Panc1 (cell line): ENCODE measurements around the gene PCNX2. TPM values are rescaled to one million over a fixed set of nuclear protein-coding genes. Genes with fewer than 3 reads are reported as not detected.

Experiments used
- ATAC-seq: fragments of 200-7000 bp; cut with Tn5 transposase; 2 replicates; pipeline ENCODE4 v1.9.1; 2020; ENCODE audit warnings: mild to moderate bottlenecking, moderate library complexity
- BruUV-seq: library from RNA; stranded (reverse); fragments of 400-500 nt; replicated peaks from 2 replicates; lab custom pipeline; 2021; lab: Mats Ljungman, UMichigan
- CTCF ChIA-PET: fragments of 300-600 bp; sonication (Branson Sonifier 250); formaldehyde crosslinking; loops from one replicate; lab custom pipeline; 2022; ENCODE audit warnings: antibody characterized with exemption; lab: Charles Lee
- POLR2A ChIA-PET: fragments of 300-600 bp; sonication (Branson Sonifier 250); formaldehyde crosslinking; loops from one replicate; lab custom pipeline; 2022; ENCODE audit warnings: antibody characterized with exemption; lab: Charles Lee
- DNase-seq: peaks from one replicate; pipeline ENCODE4 v3.0.0-alpha.2; 2010; ENCODE audit warnings: low read depth, low spot score
- H3K27ac ChIP-seq: 2 replicates; pipeline ENCODE4 v1.5.1; 2011; ENCODE audit warnings: mild to moderate bottlenecking, low read length, inconsistent platforms
- H3K27me3 ChIP-seq: fragments of 200-500 bp; sonication (Bioruptor generic); 2 replicates; pipeline ENCODE4 v1.6.0; 2014; ENCODE audit warnings: low read length, inconsistent platforms; ENCODE audit not compliant: control insufficient read depth, insufficient read depth
- H3K36me3 ChIP-seq: fragments of 200-500 bp; sonication (Bioruptor generic); 2 replicates; pipeline ENCODE4 v1.5.1; 2014; ENCODE audit warnings: inconsistent platforms, mild to moderate bottlenecking, low read length, moderate library complexity; ENCODE audit not compliant: control insufficient read depth, insufficient read depth
- H3K4me1 ChIP-seq: 2 replicates; pipeline ENCODE4 v1.5.1; 2011; ENCODE audit warnings: inconsistent platforms, mild to moderate bottlenecking, low read length, moderate library complexity; ENCODE audit not compliant: control insufficient read depth, insufficient read depth
- H3K4me3 ChIP-seq, 2 experiments: 2 replicates each; pipeline ENCODE4 v1.5.1; 2011 to 2012; ENCODE audit warnings: low read depth in 2 of 2, low read length in 2 of 2, mild to moderate bottlenecking in 2 of 2, inconsistent platforms in 1 of 2, moderate library complexity in 1 of 2
- H3K9me3 ChIP-seq: fragments of 200-500 bp; sonication (Bioruptor generic); 2 replicates; pipeline ENCODE4 v1.5.1; 2014; ENCODE audit warnings: low read depth, mild to moderate bottlenecking, inconsistent platforms, low read length, moderate library complexity; ENCODE audit not compliant: control insufficient read depth, insufficient read depth
- POLR2AphosphoS5 ChIP-seq: IDR thresholded peaks from 2 replicates; pipeline ENCODE4 v1.6.1; 2012; ENCODE audit warnings: mild to moderate bottlenecking, low read depth, low read length, moderate library complexity
- SIN3A ChIP-seq: IDR thresholded peaks from 2 replicates; pipeline ENCODE4 v1.6.1; 2012; ENCODE audit warnings: low read depth, mild to moderate bottlenecking, low read length, moderate library complexity, borderline replicate concordance; ENCODE audit not compliant: insufficient read depth
- TCF7L2 ChIP-seq: IDR thresholded peaks from 2 replicates; pipeline ENCODE4 v1.6.1; 2011; ENCODE audit warnings: mild to moderate bottlenecking, low read depth, low read length, inconsistent platforms
- in situ Hi-C: cut with HindIII; loops from 2 replicates; pipeline ENCODE4 v1.10.0; 2016; ENCODE audit warnings: low sequenced_read_pairs, low pct_unique_long_range_greater_than_20kb
- intact Hi-C: fragments of 100-400 bp; cut with micrococcal nuclease; formaldehyde crosslinking; loops from one replicate; pipeline ENCODE4 v1.10.0; 2022; ENCODE audit not compliant: unreplicated experiment
- total RNA-seq: library from RNA; stranded (reverse); gene quantifications from one replicate; pipeline ENCODE4 v1.2.1, GENCODE V29; 2021; ENCODE audit not compliant: unreplicated experiment
- TF ChIP-seq, protein P1 (sequence below): fragments of 450-650 bp; IDR thresholded peaks from 2 replicates; pipeline ENCODE4 v1.5.1; 2017; ENCODE audit warnings: mild to moderate bottlenecking
- TF ChIP-seq, protein P2 (sequence below), 2 experiments: IDR thresholded peaks; 2 replicates each; pipeline ENCODE4 v1.6.1; 2011 to 2012; ENCODE audit warnings: low read depth in 2 of 2, control low read depth in 1 of 2, low read length in 1 of 2, mild to moderate bottlenecking in 1 of 2, moderate library complexity in 1 of 2; ENCODE audit not compliant: insufficient read depth in 1 of 2

The PCNX2 gene
- total RNA-seq, 1 experiment from 2014 or later, result 2.6 TPM

DNA sequence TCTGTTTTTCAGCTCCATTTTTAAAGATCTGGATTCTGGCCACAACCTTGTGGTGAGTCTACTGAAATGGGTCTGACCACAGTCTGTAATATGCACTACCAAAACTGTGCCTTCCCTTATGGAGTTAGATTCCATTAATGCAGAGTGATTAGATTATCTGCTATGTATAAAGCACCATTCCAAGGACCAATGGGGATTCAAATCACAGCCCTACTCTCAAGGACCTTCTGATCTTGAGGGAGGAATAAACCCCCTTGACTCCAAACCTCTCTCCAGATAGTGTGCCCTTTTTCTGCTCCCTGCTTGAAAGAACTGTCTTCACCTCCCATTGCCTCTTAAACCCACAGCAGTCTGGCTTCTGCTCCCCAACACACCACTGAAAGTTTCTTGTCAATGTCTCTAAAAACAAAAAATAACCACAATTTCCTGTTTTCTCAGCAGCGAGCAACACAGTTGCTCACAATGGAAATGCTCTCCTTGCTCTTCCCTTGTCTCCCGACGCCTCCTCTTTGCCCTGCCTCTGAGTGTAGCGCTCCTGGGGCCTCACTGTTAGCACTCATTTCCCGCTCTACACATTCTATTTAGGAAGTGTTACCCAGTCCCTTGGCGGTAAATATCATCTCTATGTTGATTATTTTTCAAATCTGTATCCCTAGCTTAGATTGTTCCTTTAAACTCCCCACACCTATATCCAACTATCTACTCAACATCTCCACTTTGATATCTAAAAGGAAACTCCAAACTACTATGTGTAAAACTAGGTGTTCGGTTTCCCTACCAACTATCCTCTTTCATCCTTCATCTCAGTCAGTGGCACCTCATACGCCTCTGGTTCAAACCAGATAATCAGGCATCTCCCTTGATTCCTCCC is 13.6 kb downstream of the PCNX2 start:
- ChIA-PET POLR2A (no interaction called here), CTCF (no interaction called here)
- no peak for TF ChIP-seq TCF7L2
- TF ChIP-seq, protein P1, sequence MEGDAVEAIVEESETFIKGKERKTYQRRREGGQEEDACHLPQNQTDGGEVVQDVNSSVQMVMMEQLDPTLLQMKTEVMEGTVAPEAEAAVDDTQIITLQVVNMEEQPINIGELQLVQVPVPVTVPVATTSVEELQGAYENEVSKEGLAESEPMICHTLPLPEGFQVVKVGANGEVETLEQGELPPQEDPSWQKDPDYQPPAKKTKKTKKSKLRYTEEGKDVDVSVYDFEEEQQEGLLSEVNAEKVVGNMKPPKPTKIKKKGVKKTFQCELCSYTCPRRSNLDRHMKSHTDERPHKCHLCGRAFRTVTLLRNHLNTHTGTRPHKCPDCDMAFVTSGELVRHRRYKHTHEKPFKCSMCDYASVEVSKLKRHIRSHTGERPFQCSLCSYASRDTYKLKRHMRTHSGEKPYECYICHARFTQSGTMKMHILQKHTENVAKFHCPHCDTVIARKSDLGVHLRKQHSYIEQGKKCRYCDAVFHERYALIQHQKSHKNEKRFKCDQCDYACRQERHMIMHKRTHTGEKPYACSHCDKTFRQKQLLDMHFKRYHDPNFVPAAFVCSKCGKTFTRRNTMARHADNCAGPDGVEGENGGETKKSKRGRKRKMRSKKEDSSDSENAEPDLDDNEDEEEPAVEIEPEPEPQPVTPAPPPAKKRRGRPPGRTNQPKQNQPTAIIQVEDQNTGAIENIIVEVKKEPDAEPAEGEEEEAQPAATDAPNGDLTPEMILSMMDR, result no peak
- no peak for TF ChIP-seq POLR2AphosphoS5
- TF ChIP-seq, protein P2, sequence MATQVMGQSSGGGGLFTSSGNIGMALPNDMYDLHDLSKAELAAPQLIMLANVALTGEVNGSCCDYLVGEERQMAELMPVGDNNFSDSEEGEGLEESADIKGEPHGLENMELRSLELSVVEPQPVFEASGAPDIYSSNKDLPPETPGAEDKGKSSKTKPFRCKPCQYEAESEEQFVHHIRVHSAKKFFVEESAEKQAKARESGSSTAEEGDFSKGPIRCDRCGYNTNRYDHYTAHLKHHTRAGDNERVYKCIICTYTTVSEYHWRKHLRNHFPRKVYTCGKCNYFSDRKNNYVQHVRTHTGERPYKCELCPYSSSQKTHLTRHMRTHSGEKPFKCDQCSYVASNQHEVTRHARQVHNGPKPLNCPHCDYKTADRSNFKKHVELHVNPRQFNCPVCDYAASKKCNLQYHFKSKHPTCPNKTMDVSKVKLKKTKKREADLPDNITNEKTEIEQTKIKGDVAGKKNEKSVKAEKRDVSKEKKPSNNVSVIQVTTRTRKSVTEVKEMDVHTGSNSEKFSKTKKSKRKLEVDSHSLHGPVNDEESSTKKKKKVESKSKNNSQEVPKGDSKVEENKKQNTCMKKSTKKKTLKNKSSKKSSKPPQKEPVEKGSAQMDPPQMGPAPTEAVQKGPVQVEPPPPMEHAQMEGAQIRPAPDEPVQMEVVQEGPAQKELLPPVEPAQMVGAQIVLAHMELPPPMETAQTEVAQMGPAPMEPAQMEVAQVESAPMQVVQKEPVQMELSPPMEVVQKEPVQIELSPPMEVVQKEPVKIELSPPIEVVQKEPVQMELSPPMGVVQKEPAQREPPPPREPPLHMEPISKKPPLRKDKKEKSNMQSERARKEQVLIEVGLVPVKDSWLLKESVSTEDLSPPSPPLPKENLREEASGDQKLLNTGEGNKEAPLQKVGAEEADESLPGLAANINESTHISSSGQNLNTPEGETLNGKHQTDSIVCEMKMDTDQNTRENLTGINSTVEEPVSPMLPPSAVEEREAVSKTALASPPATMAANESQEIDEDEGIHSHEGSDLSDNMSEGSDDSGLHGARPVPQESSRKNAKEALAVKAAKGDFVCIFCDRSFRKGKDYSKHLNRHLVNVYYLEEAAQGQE (IDR thresholded peaks at IDR 0.05; ENCODE audit: insufficient read depth in 1 of 2, low read depth in 2 of 2, low read length in 1 of 2), result no peak
- no peak for TF ChIP-seq SIN3A
- intact Hi-C loops (no loop called here), in situ Hi-C loops (no loop called here)
- no TSS peak for BruUV-seq
- Histone ChIP-seq H3K4me3 (no peak overlapping the region), H3K27ac (no peak overlapping the region), H3K9me3 (no peaks in the 10 kb centered on the region), H3K4me1 (no peaks in the 10 kb centered on the region), H3K36me3 (no peaks in the 10 kb centered on the region), H3K27me3 (no peaks in the 10 kb centered on the region)
- DNase-seq, result no peak
- ATAC-seq, result no peak

DNA sequence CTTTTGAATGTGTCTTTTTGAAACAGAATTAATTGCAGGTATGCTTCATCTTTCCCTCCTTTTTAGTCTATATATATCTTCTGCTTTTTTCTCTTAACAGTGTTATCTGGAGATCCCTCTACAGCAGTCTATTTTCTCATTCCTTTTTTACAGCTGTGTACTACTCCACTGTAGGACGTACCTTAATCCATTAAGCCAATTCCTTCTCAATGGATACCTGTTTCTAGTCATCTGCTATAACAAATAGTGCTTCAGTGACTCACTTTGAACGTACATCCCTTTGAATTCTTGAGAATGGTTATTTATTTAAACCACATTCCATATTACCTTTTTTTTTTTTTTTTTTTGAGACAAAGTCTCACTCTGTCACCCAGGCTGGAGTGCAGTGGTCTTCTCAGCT is 15.6 kb downstream of the PCNX2 start:
- ChIA-PET POLR2A (no interaction called here), CTCF (no interaction called here)
- in situ Hi-C loops (no loop called here), intact Hi-C loops (no loop called here)
- DNase-seq (no peak), ATAC-seq (no peak)
- no peaks in the 10 kb centered on the region for H3K9me3 ChIP-seq
- H3K27me3 ChIP-seq, result no peaks in the 10 kb centered on the region
- H3K4me3 ChIP-seq, result no peak overlapping the region
- no peaks in the 10 kb centered on the region for H3K36me3 ChIP-seq
- H3K4me1 ChIP-seq, result no peaks in the 10 kb centered on the region
- BruUV-seq, result no TSS peak
- no peak overlapping the region for H3K27ac ChIP-seq
- TF ChIP-seq POLR2AphosphoS5, result no peak
- TF ChIP-seq, protein P2 (IDR thresholded peaks at IDR 0.05; ENCODE audit: insufficient read depth in 1 of 2, low read depth in 2 of 2, low read length in 1 of 2), result no peak
- TF ChIP-seq SIN3A, result no peak
- no peak for TF ChIP-seq TCF7L2
- TF ChIP-seq, protein P1, result no peak
